ENCODE results near the gene PRLR.

PRLR gene

GRCh38 chr5:35158622-35159369 is 71.5 kb downstream of the PRLR start:
- no peak for DNase-seq

DNA sequence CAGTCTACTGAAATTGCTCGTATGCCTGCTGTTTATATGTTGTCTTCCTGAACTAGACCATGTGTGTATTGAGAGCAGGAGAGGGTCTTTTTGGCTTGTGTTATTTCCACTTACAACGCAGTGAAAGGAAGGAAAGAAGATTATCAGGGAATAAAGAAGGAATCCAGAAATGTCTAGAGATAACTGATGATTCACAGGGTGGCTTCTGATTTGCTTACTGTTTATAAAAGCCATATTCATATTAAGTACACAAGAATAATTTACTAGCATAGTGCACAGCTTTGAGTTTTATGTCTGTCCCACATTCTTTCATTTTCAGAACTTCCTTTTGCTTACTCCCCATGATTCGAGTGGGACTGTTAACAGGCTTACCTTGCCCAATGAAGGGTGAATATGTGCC is 72.1 kb downstream of the PRLR start:
- no peak for DNase-seq

DNA sequence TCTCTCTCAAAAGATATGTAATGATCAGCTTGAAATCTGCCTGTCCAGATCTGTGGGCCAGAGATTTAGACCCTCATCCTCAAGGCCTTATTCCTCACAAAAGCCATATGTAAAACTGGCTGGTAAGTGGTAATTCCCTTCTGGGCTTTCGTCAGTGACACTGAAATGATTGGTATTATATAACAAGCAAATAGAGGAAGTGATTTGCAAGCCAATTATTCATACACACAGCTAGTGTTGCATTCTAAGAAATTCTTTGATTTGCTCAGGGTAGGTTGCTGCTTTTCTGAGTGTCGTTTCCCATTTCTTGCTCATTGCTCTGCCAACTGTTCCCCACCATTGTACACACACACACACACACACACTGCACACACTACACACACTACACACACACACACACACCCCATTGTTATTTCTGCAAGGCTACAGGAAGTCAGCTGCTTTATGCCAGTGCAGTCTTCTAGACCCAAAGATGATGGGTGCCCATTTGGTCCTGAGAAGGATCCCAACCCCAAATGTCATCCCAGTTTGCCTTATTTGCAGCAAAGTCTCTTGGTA is 76.8 kb downstream of the PRLR start:
- DNase-seq, result no peak

GRCh38 chr5:35152733-35153132 is 77.6 kb downstream of the PRLR start:
- no peak for DNase-seq

DNA sequence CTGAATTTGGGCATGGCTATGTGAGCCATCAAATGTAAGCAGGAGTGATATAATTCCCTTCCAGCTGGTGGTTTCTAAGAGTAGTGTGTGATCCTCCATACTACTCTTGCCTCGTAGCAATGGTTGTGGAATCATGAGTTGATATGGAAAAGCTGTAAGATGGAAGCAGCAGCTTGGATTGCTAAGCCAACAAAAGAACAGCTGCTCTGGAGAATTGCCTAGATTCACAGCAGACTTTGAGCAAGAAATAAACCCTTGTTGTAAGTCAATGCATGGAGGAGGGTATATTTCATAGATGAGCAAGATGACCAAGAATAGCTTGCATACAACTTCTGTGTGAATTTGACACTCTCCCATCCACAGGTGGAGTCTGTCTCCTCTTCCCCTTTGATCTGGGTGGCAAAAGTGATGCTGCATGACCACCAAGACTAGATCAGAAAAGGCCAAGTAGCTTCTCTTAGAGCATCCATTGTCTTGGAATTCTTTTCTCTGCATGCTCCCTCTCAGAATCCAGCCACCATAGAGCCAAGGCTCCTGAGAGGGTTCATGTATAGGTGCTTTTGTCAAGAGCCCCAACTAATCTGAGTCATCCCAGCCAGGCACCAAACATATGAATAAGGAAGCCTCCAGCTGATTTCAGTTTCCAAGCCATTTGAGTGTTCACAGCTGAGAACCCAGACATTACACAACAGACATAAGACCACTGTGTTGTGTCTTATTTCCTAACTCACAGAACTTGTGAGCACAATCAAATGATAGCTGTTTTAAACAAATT is 79.0 kb downstream of the PRLR start:
- no peak for DNase-seq

DNA sequence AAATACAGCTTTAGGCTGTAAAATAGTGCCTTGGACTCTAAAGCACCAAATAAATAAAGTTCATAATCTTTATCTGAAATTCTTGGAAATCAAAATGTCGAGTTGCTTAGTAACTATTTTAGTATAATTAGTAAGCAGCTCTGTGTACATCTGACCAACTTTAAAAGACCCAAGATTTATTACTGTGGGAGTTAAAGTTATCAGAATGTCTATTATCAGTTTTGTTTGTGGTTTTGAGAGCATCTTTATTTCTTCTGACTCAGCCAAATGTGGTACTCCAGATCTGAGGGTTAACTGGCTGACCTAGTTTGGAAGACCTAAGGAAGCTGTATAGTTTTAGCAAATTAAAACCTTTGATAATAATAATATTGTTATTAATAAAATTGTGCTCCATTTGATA is 81.2 kb downstream of the PRLR start:
- no peak for DNase-seq

- DNase-seq, result no peak
Observed at GRCh38 chr5:35146406-35146805, 83.9 kb downstream of the PRLR start.

GRCh38 chr5:35145691-35146317 is 84.5 kb downstream of the PRLR start:
- no peak for DNase-seq

GRCh38 chr5:35145012-35145411 is 85.3 kb downstream of the PRLR start:
- no peak for DNase-seq

GRCh38 chr5:35143841-35144240 is 86.4 kb downstream of the PRLR start:
- DNase-seq, result no peak

DNA sequence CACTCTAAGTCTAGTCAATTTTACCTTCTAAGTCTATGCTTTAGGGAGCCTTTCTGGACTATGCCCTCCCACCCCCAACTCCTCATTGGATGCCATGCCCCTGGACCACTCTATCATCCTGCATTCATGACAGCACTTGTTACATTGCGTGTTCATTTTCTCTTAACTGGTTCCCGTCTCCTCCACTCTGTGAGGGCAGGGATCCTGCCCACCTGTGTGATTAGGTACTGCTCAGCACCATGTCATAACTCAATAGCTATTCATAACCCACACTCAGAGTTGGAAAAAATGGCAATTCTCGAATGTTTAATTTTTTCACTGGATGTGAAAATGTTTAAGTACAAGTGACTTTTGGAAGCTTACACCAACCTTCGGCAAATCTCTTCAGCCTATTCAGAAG is 88.5 kb downstream of the PRLR start:
- no peak for DNase-seq

DNA sequence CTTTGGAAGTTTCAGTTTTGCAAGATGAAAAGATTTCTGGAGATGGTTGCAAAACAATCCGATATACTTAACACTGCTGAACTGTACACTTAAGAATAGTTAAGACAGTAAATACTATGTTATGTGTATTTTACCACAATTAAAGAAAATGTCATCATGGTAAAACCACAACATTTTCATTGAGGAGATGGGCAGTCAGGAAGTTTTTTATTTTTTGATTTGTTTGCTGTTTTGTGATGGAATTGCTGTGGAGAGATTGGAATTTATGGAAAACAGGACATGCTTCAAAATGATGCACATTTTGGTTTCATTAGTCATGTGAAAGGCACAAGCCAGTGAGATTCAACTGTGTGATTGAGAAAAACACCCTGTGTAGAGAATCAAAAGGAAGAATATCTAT is 92.1 kb downstream of the PRLR start:
- DNase-seq, result no peak

- DNase-seq, result no peak
Observed at GRCh38 chr5:35136386-35136785, 93.9 kb downstream of the PRLR start.

GRCh38 chr5:35135239-35135700 is 95.0 kb downstream of the PRLR start:
- no peak for DNase-seq

DNA sequence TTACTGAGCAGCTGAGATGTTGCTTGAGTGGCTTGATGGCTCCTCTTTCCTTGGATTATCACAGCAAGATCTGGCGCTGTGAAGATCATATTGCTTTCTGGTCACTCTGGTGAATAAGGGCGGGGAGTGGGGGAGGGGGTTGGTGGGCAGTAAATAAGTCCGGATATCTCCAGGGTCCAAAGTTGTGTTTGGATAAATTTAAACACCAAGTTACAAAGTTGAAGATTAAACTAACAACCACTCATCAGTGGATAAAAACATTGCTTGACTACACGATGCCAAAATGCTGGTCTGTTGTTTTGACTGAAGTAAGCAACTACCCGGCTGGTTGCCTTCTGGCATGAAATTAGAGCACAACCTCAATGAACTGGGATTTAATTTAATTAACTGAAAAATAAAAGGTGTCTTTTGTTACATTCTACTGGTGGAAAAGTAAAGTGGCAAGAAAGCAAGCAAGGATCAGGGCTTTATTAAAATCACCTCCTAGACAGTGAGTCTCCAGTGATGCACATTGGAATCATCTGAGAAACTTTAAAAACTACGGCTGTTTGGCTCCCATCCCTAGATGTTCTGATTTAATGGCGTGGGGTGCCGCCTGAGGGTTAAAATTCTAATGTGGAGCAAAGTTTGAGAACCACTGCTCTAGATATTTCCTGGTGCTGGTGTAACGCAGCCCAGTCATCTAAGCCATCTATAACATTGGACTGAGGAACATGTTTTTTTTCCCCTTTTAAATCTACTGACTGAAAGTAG is 95.8 kb downstream of the PRLR start:
- no peak for DNase-seq

- no peak for DNase-seq
Observed at GRCh38 chr5:35133186-35133585, 97.1 kb downstream of the PRLR start.

DNA sequence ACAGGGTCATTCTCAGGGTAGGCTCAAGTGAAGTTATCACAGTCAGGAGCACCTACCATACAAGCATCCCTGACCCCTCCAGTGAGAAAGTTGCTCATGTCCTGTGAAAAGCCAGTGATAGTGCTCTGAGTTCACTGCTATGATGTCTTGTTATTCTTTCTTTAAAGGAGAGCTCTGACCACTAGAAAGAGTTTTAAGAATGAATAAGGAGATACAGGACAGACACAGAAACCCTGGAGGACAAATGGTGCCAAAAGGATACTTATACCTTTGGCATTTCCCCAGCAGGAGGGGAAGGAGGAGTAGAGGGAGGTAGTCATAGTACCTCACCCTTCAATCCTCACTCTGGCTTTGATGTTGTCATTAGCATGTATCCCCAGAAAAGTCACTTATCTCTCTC is 98.6 kb downstream of the PRLR start:
- DNase-seq, result no peak

DNA sequence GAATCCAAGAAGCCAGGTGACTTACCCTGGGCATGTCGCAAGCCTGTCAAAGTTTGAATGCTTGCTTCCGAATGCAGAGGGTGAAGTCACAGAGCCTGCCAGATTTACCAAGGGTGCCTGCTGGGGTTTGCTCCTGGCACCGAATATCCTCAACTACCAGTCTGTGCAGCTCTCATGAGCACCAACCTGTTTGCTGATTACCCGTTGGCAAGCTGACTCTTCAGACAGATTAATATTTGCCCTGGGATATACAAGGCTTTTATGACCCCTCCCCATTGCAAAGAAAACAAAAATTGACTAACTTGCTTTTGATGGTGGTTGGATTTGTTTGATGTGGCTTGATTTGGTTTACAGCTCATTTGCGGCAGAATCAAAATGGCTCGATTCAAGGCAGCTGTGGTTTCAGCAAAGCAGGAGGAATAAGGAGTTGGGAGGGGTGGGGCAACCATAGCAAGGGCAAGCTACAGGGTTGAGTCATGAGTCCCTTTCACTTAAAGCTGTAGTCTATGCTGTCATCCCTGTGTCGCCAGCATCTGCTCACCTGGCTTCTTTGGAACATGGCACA is 100.3 kb downstream of the PRLR start:
- peak; percentile 22 to 33 for DNase-seq

DNA sequence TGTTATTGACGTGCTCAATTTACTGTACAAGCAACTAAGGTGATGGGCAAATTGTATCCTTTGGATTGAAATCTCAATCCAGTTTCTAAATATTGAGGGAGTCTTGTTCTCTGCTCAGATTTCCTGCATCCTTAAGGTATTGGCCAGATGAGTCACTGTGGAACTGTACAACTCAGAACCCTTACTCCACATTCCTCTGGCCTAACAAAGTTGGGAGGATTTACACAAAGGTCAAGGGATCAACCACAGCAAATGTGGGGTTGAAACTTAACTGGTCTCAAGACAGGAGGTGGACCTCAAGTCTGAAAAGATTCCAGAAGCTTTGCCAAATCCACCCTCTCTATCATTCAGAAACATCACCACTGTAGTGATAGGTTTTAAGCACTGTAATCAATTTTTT is 101.0 kb downstream of the PRLR start:
- no peak for DNase-seq

DNA sequence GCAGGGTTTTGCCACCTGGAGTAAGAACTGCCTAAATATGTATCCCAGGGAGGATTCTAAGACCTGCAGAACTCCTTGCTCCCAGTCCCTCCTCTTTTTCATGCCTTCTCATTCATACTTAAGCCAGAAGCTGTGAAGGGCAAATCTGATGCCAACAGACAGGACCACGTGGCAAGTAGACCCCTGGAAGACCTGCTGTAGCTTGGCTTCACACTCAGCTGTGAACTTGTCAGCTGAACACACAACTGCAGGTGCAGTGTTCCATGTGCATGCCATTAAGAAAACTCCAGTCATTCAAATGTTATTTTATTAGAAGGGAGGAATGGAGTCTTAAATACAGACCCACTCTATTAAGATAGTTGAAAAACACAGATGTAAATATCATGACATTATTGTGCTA is 103.3 kb downstream of the PRLR start:
- DNase-seq, result no peak

- DNase-seq, result no peak
Observed at GRCh38 chr5:35125746-35126145, 104.5 kb downstream of the PRLR start.

DNA sequence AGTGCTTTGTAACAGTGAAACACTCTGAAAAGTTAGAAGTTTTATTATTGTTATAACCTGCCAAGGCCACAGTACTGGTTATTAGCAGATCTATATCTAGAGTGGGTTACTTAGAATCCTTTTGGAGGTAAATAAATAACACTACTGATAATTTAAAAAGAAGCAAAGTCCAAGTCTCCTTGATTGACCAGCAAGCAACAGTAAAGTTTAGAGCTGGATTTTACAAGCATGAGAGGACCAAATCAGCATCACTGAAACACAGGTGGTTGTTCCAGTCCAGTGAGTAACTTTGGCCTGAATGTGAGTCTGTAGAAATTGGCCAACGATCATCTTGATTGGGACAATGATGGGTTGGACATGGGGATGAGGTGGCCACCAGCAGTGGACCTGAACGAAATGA is 105.4 kb downstream of the PRLR start:
- no peak for DNase-seq

DNA sequence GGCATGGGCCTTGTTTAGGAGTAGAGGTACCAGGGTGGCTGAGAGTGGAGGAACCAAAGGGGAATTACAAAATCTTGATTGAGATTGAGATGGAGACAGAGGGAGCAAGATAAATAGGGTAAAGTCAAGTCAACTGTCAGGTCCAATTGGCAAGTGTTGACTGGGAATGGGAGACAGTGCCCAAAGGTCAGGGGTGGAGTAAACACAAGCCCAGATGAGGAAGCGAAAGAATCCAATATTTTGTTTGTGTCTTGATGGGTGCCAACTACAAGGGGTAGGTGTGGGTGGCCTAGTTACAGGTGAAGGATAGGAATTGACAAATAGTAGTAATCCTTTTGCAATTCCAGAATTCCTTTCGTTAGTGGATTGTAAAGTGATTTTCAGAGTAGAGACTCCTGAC is 107.5 kb downstream of the PRLR start:
- no peak for DNase-seq
